ENCODE measurements around the gene TRAK1.
A peak's percentile ranks its signal among the peaks of the same experiment; 100 is the strongest.

The TRAK1 gene

DNA sequence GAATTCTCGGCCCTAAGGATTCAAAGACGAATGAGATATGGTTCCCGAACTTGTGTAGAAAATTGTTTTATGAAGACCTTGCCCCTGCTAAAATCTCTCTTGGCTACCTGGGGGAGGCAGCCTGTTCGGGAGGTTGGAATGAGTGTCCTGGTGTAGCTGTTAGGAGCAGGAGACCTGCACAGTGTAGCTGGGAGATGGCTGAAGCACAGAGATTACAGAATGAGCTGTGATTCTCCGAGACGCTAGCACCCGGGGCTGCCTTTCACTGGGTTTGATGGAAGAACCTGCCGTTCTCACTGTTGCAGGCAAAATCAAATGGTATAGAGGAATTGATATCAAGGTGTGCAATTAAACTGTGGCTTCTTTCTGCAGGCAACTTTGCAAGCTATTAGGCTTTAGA lies 68.0 kb downstream of the TRAK1 start:
- DNase-seq = no peak

DNA sequence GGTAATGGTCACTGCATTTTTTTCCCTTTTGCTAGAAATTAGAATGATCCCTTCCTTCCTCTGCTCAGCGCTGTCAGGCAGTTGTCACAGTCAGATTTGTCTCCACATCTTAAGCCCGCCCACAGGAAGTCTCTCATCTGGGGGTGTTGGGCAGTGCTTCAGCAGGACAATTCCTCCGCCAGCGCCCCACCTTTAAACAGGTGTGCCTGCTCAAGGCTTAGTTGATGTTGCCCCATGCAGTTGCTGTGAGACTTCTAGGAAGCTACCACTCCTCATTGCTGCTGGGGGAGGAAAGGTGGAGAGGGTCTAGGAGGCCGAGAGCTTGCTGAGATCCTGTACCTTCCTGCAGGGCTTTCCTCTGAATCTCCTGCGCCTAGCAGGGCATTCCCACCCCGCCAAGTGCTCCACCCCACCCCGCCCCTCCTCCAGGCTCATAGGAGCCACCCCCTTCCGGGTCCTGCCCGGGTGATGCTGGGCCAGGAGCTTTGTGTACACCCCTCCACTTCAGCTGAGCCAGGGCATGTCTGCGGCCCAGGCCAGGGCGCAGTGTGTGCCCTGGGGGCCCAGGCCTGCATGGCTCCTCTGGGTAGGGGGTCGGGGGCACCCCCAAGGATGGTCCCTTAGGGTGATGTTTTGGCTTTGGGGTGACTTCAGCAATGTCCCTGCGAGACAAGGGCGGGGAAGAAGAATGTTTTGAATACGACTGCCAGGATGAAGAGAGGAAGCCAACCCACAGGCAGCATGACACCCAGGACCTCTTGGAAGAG lies 68.7 kb downstream of the TRAK1 start:
- no peak for DNase-seq

DNA sequence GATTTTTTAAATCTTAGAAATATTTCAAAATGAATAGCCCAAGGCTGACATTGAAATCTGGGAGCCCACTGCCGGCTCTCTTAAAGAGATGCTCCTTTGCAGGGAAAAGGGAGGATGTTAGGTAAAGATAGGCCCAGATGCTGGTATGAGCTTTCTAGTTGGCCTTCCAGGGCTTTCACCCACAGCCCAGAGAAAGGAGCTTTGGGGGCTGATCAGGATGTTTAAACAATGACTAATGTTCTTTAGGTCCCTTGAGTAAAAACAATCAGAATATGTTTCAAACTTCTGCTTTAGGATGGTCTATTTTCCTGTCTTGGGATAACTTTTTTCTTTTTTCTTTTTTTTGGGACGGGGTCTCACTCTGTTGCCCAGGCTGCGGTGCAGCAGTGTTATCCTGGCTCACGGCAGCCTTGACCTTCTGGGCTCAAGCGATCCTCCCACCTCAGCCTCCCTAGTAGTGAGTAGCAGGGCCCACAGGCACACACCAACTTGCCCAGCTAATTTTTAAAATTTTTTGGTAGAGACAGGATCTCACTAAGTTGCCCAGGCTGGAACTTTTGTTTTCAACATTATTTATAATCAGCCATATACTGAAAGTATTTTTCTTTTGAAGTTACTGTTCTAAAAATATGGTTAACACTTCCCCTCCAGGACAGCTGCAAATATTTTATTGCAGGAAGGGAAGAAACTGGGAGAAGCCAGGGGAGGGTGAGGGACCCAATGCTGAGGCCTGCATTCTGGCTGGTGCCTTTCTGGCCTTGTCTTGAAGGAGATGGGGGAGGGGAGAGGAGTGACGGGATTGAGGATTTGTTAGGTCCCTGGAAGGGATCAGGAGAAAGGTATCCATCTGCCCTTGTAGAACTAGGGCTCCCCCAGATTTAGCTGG lies 70.1 kb downstream of the TRAK1 start:
- no peak for DNase-seq

DNA sequence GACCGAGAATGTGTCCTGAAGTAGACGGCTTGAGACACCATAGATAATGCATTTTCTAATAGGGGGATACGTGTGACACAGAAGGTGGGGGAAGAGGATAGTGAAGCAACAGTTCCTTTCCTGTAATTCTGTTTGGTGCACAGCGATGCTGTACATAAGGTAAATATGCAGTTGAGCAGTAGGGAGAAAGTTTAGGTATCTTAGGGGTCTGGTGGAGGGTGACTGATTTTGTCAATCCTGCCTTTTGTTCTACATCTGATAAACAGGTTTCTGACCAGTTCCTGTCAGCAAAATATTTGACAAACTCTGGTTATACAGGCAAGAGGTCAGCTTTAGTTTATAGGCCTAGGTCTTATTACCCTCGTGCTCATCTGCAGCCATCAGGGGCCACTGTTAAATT lies 71.3 kb downstream of the TRAK1 start:
- DNase-seq = no peak

DNA sequence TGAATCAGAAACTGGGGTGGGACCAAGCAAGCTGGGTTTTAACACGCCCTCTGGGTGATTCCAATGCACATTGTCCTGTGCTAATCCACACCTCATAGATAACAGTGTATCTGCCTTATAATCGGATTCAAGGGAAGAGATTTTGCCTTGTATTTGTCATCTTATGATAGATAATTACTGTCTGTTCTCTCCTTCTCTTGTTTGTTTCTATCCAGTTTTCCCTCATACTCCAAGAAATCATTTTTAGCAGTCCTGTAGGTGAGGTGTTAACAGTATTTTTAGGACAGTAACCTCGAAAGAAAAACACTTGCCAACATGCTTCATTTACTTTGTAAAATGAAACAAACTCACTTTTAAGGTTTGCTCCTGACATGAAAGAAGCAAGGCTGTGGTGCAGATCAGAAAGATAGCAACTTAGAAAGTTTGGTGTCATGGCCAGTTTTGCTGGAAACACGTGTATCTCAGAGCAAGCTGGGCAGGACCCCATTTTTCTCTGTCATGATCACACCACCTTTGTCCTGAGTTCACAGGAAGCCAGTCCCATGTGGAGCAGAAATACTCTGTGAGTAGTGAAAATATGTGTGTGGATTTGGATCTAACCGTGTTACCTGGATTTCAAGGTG lies 72.6 kb downstream of the TRAK1 start:
- no peak for DNase-seq

DNA sequence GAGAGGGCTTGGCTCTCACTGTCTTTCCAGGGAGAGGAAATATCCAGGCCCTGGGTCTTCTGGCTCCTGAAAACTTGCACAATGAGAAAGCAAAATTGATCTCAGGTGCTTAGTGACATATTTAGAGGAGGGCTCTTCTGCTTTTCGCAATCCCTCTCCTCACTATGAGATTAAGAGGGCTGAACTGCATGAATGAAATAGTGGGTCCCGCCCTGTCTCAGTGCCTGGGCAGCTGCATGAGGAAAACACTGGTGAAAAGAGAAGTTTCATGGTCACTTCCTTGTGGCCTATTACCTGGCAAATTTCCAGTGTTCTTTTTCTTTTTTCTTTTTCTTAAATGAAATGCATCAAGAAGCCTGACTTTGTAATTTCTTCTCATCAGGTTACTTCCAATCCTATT lies 73.5 kb downstream of the TRAK1 start:
- no peak for DNase-seq

DNA sequence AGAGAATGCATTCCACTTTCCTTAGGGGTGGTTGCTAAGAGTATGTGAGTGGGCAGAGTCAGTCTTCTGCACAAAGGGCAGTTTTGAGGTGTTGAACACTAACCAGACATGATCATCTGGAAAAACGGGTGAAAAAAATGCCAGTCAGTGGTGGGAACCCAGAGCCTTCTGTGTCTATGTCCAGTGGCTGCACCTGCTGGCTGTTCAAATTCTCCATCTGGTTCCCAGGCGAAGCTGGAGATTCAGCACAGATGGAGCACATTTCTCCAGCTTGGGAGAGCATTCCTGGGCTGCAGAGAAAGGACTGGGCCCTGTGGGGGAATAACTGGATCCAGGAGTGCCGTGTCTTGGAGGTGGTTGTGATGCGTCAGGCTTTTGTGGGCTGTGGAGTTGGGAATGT lies 74.1 kb downstream of the TRAK1 start:
- no peak for DNase-seq

DNA sequence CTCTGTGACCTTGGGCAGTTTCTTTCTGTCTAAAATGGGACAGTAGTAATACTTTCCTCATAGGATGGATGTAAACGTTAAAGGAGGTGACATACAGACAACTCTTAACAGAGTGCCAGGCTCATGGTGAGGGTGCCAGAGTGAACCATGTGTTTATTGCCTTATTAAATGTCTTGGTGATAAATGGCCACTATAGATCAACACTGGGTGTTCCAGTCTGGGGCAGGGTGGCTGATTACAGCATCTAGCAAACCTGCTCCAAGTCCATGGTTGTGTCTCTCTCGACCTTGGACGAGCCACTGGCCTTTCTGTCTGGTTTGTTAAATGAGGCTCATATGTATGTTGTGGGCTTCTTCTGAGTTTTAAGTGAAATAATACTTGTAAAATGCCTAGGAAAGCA lies 75.1 kb downstream of the TRAK1 start:
- no peak for DNase-seq

DNA sequence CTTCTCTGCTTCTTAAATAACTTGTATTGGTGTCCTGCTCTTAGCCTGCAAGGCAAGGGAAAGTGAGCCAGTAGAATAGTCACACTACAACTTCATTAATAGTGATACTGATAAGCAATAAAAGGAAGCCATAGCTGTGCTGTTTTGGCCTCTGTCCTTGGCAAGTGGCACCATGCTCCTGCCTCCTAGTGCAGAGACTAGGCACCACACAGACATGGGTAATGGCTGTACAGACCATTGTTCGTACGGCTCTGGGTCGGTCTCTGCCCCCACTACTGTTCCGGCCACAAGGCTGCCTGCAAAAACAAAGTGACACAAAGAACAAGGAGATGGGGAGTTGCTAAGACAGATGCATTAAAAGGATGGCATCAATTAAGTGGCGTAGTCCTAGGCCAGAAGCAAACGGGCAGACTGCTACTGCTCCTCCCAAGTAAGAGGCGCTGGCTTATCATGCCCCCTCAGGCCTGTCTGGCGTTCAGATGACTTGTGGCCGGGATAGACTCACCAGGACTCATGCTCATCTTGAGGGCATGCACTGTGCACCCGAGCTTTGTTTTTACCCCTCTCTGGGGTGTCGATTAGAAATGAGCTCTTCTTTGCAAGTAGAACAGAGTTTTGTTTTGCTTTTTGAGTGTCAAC lies 75.6 kb downstream of the TRAK1 start:
- no peak for DNase-seq

DNA sequence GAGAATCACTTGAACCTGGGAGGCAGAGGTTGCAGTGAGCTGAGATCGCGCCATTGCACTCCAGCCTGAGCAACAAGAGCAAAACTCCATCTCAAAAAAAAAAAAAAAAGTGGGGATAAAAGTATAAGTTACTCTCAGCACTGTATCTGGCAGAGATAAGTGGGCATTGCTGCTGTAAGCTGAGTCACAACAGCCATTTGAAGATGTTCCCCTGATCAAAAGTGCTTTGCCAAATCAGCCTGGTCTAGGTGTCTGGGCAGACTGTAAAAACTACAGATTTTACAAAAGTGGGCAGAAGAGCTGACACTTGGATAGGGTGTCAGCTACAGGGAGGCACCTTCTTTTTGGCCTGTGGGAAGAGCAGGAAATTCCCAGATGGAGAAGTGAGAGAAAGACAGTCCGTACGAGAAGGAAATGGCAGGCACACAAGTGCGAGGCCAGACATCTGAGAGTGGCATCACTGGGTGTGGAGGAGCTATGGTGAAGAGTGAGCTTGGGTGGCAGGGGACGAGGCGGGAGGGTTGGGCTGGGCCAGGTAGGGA lies 78.5 kb downstream of the TRAK1 start:
- DNase-seq = no peak

DNA sequence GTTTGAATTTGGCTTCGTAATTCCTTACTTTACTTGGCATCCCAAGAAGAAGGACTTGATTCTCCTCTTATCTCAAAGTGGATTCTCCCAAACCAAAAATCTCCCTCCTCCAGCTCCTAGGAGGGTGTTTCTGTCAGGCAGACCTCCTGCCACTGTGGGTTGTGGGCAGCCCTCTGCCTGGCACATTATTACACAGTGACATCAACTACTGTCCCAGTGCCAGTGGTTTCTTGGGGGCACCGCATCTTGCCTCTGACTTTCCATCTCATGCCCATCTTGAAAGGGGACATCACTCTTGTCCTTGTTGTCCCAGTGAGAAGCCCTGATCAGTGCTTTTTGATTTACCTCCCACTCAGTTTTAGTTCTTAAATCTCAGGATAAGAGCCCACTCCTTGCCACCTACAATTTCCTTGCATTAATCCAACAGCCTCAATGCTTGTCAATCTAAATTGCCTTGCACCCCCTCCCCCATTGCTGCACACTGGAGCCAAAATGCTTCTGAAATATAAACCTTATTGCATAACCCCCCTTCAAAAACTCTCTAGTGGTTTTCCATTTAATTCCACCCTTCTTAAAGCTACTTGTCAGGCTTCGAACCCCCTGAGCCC lies 81.0 kb downstream of the TRAK1 start:
- no peak for DNase-seq

DNA sequence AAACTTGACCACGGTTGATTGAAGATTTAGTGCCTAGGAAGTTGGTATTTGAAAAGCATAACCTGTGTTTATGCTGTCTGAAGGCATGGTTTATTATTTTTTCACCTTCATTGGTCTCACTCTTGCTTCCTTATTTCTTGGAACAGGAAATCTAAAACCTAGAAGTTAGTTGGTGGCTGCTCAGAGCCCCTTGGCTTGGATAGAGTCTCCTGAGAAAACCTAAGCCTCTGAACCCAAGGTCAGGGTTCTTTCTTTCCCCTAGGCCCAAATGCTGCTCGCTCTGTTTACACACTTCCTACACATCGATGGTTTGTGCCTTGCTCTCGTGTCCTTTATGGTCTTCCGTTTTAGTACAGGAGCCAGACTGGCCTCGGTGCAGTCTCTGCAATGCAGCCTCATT lies 82.2 kb downstream of the TRAK1 start:
- no peak for DNase-seq

DNA sequence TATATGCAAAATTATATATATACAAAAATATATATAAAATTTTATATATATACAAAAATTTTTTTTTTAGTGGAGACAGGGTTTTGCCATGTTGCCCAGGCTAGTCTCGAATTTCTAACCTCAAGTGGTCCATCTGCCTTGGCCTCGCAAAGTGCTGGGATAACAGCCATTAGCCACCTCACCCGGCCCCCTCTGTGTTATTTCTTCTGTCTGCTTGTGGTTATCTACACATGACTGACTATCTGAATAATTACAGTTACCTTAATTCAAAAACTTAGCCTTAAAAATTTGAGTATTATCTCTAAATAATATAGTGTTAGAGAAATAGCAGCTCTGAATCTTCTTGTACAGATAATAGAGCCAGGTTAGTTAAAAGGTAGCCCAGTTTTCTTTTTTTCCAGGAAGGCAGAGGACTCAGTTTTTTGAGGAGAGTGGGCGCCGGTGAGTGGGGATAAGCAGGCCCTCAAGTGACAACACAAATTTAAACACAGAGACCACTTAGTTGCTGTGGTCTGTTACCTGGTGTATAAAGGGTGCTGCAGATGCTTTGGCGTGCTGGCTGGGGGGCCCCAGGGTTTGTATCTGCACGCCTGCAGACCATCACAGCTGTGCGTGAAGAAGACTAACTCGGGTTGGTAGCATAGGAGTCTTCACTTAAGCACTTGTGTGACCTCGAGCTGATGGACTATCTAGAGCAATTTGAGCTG lies 83.7 kb downstream of the TRAK1 start:
- no peak for DNase-seq

DNA sequence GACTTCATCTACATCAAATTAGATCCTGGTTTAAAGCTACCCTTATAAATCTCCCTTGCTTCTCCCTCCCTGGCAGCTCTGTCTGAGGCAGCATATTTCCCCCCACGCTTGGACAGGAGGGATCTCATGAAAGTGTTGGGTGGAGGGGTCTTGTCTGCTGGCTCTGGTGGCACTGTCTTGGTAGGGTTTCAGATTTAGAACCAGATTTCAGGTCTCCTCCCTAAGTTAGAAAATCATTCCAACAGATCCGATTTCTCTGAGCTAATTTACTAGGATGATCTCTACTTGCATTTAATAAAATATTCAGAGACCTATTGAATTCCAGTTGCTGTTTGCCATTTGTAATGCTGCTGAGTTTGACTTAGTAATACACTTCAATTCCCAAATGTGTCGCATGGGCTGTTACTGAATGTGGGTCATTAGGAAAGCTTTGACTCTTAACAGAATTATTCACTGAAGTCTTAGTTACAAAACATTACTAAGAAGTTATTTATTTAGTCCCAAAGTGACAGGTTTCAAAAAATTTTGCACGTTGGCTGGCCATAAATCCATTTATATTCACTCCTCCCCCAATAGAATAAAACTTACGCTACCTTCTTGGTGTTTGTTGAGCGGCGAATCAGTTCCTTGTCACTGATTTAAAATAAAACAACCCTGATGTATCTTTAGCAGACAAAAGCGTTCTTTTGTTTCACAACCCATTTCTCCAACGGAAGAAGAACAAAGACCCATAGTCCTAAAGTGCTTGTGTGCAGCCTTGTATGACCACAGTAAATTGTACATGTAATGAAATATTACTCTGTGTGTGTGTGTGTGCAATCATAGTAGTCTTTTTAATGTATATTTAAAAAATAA lies 84.5 kb downstream of the TRAK1 start:
- DNase-seq = no peak

DNA sequence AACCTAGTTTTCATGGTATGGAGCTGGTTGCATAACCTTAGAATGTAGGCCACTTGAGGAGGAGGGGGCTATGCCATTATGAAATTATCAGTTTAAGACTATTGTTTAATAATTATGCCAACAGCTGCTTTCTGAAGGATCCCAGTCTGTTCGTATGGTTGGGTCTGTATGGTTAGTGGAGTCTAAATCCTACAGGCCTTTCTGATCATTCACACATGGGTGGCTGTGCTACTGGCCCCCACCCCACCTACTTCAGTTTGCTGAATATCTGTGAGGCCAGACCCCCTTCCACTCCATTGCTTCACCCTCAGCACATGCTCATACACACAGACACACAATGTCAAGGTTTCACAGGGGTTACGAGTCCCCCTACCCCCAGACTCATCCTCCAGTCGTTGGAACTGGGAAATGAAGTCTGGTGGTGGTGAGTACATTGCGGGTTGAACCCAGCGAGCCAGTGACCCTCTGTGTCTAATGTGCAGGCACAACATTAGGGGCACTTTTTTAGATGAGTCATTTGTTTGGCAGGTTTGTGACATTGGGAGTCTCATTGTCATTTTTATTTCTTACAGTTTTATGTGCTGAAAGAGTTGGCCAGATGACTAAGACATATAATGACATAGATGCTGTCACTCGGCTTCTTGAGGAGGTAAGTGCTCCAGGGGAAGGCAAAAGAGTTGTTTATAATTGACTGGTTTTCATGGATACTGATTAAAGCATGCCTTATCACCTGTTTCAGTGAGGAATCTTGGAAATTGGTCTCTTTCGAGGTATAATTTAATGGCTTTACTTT lies 85.3 kb downstream of the TRAK1 start:
- DNase-seq = no peak

DNA sequence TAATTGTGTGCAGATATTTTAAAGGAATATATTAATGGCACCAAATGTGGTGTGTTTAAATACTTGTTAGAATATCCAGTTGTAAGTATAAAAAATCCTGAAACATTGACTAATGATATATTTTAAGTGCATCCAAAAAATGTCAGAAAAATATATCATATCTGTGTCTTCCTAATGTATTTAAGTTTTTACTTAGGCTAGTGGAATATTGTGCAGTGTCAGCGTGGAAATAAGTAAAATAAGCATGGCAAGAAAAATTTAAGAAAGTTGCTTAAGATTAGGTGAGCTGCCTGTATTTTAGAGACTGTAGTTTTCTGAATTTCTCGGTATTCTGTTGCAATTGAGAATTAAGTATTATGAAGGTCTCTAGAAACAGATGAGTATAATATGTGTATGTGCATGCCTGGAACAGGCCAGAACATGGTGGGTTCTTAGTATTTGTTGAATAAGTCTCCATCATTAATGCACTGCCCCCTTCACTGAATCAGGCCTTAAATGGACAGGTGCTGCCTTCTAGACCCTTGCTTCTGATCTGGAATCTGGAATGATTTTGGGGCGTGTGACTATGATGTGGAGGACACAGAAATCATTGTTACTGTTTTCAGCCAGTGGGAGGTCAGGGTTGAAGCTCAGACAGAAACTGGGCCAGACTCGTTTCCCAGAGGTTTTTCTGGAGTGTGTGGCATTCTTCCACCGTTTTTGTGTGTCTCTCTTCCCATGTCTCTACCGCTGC lies 86.1 kb downstream of the TRAK1 start:
- no peak for DNase-seq

DNA sequence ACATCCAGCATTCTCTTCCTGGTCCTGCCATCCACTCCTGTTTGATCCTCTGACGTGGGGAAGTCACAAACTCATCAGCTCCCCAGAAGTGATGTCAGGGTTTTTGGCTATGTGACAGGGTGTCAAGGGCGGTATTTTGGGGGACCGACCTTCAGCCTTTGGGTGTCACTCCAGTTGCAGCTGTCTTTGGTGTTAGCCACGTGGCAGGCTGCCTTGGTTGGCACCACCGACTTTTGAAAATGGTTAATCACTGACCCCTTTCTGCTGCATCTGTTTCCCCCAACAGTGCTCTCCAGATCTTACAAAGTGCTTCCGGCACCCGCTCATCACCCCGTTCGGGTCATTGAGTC lies 86.6 kb downstream of the TRAK1 start:
- no peak for DNase-seq

DNA sequence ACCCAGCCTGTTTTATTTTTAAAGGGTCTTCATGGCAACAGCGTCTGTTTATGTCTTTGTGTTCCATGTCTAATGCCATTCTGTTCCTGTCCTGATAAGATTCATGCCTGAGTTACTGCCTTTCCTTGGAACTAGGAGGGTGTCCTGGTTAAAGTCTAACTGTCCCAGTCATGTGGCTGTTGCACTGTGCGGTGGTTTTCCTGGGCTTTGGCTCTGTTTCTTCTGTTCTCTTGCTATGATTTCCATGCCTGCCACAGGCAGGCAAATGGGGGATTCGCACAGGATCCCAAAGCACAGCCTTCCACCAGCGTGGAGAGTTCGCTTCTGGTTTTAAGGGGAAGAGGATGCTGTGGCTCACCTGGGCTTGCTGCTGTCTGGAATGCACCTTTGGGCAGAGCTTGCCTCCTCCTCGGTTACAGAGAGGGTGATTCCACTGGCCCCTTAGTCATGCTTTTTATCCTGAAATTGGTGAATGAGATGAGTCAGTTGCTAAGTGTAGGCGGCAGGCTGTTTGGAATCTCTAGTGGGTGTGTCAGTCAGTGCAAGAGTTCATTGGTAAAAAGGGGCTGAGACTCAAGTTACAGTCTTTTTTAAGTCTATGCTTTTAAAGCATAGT lies 88.1 kb downstream of the TRAK1 start:
- DNase-seq = peak; percentile 36 to 81

DNA sequence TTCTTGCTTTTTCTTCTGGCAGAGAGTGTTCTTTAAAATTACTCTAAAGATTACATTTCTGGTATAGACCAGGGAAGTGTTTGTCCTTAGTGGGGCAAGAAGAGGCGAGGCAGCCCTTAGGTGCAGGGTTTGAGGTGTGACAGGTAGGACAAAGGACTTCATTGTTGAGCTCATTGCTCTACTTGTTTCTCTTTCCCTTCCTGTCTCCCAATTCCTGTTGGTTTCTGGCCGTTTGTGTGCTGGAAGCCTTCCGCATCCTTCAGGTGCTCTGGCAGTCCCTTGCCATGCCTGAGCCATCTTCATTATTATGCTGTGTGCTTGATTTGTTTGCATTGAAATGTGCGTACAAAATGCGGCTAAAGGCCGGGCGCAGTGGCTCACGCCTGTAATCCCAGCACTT lies 89.7 kb downstream of the TRAK1 start:
- DNase-seq = no peak
